Esophagus muscularis mucosa (tissue), 4 donors: ENCODE results near the gene PROX1. TPM values are rescaled to one million over a fixed set of nuclear protein-coding genes. Genes with fewer than 3 reads are reported as not detected.

ENCODE experiments used
- DNase-seq: peaks from one replicate; pipeline ENCODE4 v3.0.0-alpha.2; 2017; ENCODE audit errors: extremely low spot score
- H3K27ac ChIP-seq, 4 donors: fragments of 200-600 bp; sonication (generic); replicated peaks in 1 of 4; 1 replicate in 3 of 4; 2 replicates in 1 of 4; pipeline ENCODE4 v1.5.1; 2016 to 2019; ENCODE audit warnings: mild to moderate bottlenecking in 1 of 4
- H3K27me3 ChIP-seq, 4 donors: fragments of 200-600 bp; sonication (generic); one replicate each; pipeline versions ENCODE4 v1.5.1 to v1.6.0; 2016 to 2019
- H3K36me3 ChIP-seq, 4 donors: fragments of 200-600 bp; sonication (generic); one replicate each; pipeline ENCODE4 v1.5.1; 2016 to 2019
- H3K4me1 ChIP-seq, 4 donors: fragments of 200-600 bp; sonication (generic); one replicate each; pipeline ENCODE4 v1.5.1; 2016 to 2019
- H3K4me3 ChIP-seq, 4 donors: fragments of 200-600 bp; sonication (generic); 1 replicate in 2 of 4; 2 replicates in 2 of 4; pipeline ENCODE4 v1.5.1; 2016 to 2019; ENCODE audit warnings: mild to moderate bottlenecking in 4 of 4, moderate library complexity in 1 of 4
- H3K9me3 ChIP-seq, 4 donors: fragments of 200-600 bp; sonication (generic); 1 replicate in 3 of 4; 2 replicates in 1 of 4; pipeline ENCODE4 v1.5.1; 2016 to 2019
- CTCF ChIP-seq, 3 experiments: fragments of 200-600 bp in 2 of 3; fragments of 450-650 bp in 1 of 3; sonication (generic) in 2 of 3; IDR thresholded peaks; one replicate each; pipeline ENCODE4 v1.5.1; 2017 to 2019; ENCODE audit warnings: antibody characterized with exemption in 3 of 3, mild to moderate bottlenecking in 2 of 3, moderate library complexity in 1 of 3
- EP300 ChIP-seq: sonication (generic); formaldehyde crosslinking; IDR thresholded peaks from one replicate; pipeline ENCODE4 v1.6.1; 2017; ENCODE audit warnings: antibody characterized with exemption
- POLR2A ChIP-seq: fragments of 450-650 bp; IDR thresholded peaks from one replicate; pipeline ENCODE4 v1.6.1; 2017; ENCODE audit warnings: antibody characterized with exemption, moderate library complexity, mild to moderate bottlenecking, low read depth
- POLR2AphosphoS5 ChIP-seq, 2 donors: sonication (generic); formaldehyde crosslinking; IDR thresholded peaks; one replicate each; pipeline ENCODE4 v1.6.1; 2017; ENCODE audit warnings: antibody characterized with exemption in 2 of 2
- WGBS: methylation state at CpG from one replicate; pipeline ENCODE4 v1.1.5; 2018; 5-methylcytosine and 5-hydroxymethylcytosine counted together
- intact Hi-C: fragments of 100-400 bp; cut with DNase I; formaldehyde crosslinking; loops from one replicate; pipeline ENCODE4 v1.15.1; 2023
- total RNA-seq, 4 donors: library from RNA; depleted of rRNA; stranded (reverse); fragments of >200 nt; gene quantifications; one replicate each; pipeline versions ENCODE4 v1.1.0 to v1.2.1, GENCODE V29; 2016

Gene PROX1
- total RNA-seq, 4 donors from 2014 or later, result 2.0 to 5.3 (median 2.5) TPM

GRCh38 chr1:214021321-214021720 lies 33.5 kb downstream of the PROX1 start:
- intact Hi-C loops, result no loop called here
- Histone ChIP-seq H3K27me3 (no peaks in the 10 kb centered on the region), H3K9me3 (no peaks in the 10 kb centered on the region), H3K36me3 (no peaks in the 10 kb centered on the region), H3K27ac (no peak overlapping the region), H3K4me1 (no peaks in the 10 kb centered on the region), H3K4me3 (no peak overlapping the region)
- 86% methylated on average over 3 of the region's 3 CpGs for WGBS
- DNase-seq, result no peak
- no peak for TF ChIP-seq CTCF (IDR thresholded peaks at IDR 0.05)
- no peak for TF ChIP-seq POLR2A

GRCh38 chr1:214022229-214022791 lies 34.5 kb downstream of the PROX1 start:
- H3K4me1 ChIP-seq, result no peaks in the 10 kb centered on the region
- no peaks in the 10 kb centered on the region for H3K27me3 ChIP-seq
- H3K36me3 ChIP-seq, result no peaks in the 10 kb centered on the region
- 74% methylated on average over 5 of the region's 5 CpGs for WGBS
- H3K27ac ChIP-seq, result no peak overlapping the region
- DNase-seq, result no peak
- TF ChIP-seq POLR2A (no peak), POLR2AphosphoS5 (IDR thresholded peaks at IDR 0.05) (no peak), EP300 (no peak), CTCF (IDR thresholded peaks at IDR 0.05) (no peak)
- no peaks in the 10 kb centered on the region for H3K9me3 ChIP-seq
- no peak overlapping the region for H3K4me3 ChIP-seq
- intact Hi-C loops, result no loop called here

- intact Hi-C loops, result no loop called here
- no peaks in the 10 kb centered on the region for H3K4me1 ChIP-seq
- TF ChIP-seq POLR2A (no peak), EP300 (no peak), CTCF (IDR thresholded peaks at IDR 0.05) (no peak), POLR2AphosphoS5 (IDR thresholded peaks at IDR 0.05) (no peak)
Measured at GRCh38 chr1:214022810-214023425, 35.1 kb downstream of the PROX1 start.

GRCh38 chr1:214026985-214027384 lies 39.2 kb downstream of the PROX1 start:
- no peak for TF ChIP-seq EP300
- no peak for TF ChIP-seq CTCF (IDR thresholded peaks at IDR 0.05)
- TF ChIP-seq POLR2A, result no peak
- no peak for TF ChIP-seq POLR2AphosphoS5 (IDR thresholded peaks at IDR 0.05)
- intact Hi-C loops, result no loop called here
- H3K36me3 ChIP-seq, result no peaks in the 10 kb centered on the region
- peaks cover 0 to 9% (median 4%) of the 10 kb centered on the region in 4 donors for H3K4me1 ChIP-seq
- WGBS, result 56% methylated on average over 4 of the region's 5 CpGs
- H3K27ac ChIP-seq, result no peak overlapping the region
- H3K9me3 ChIP-seq, result no peaks in the 10 kb centered on the region
- H3K4me3 ChIP-seq, result no peak overlapping the region
- no peak for DNase-seq
- H3K27me3 ChIP-seq, result peaks cover 0 to 9% (median 0%) of the 10 kb centered on the region in 4 donors

More at GRCh38 chr1:214022810-214023425, 35.1 kb downstream of the PROX1 start:
- no peak overlapping the region for H3K4me3 ChIP-seq
- no peaks in the 10 kb centered on the region for H3K9me3 ChIP-seq
- 64% methylated on average over 2 of the region's 2 CpGs for whole genome bisulfite sequencing
- DNase-seq, result no peak
- H3K27ac ChIP-seq, result no peak overlapping the region
- no peaks in the 10 kb centered on the region for H3K36me3 ChIP-seq
- H3K27me3 ChIP-seq, result no peaks in the 10 kb centered on the region
